ENCODE measurements around the gene ACBD4.

DNA sequence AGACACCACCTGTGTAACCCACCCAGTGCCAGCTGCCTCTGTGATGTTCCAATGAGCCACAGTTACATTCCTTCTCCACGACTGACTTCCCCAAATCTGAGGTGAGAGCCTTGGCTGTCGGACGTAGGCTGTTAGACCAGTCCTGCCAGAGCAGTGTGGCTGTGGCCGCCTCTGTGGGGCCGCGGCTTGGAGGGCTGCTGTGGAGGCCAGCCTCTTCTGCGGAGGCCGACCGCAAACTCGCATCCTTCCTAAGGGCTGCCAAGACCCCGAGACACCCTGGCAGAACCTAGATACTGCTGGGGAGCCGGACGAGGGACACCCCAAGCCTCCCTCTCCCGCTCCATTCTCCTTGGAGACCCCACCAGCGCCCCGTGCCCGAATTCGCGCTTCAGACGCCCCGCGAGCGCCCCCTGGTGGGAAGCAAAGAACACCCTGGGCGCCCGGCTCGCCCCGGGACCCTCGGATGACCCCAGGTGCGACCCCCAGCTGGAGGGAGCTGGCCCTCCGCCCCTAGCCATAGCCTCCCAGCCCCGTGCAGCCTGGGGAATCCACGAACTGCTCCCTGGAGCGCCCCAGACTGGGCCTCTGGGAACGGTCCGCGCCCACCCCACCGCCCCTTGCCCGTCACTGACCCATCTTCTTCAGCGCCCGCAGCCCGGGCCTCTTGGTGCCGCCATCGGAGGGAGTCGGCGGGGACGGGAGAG is 3.7 kb upstream of the ACBD4 start:
- TF ChIP-seq, protein P1, sequence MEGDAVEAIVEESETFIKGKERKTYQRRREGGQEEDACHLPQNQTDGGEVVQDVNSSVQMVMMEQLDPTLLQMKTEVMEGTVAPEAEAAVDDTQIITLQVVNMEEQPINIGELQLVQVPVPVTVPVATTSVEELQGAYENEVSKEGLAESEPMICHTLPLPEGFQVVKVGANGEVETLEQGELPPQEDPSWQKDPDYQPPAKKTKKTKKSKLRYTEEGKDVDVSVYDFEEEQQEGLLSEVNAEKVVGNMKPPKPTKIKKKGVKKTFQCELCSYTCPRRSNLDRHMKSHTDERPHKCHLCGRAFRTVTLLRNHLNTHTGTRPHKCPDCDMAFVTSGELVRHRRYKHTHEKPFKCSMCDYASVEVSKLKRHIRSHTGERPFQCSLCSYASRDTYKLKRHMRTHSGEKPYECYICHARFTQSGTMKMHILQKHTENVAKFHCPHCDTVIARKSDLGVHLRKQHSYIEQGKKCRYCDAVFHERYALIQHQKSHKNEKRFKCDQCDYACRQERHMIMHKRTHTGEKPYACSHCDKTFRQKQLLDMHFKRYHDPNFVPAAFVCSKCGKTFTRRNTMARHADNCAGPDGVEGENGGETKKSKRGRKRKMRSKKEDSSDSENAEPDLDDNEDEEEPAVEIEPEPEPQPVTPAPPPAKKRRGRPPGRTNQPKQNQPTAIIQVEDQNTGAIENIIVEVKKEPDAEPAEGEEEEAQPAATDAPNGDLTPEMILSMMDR (conservative IDR thresholded peaks at IDR 0.05; ENCODE audit: low read depth, low read length), result peak; percentile 67
- no peak for TF ChIP-seq EZH2 (IDR thresholded peaks at IDR 0.05; ENCODE audit: borderline replicate concordance, low read depth, low read length, poor library complexity, severe bottlenecking)
